Left colon (tissue), 2 donors: Measurements from ENCODE around the gene ERCC5. TPM values are rescaled to one million over a fixed set of nuclear protein-coding genes. Genes with fewer than 3 reads are reported as not detected.

ENCODE experiments used
- ATAC-seq: fragments of 200-7000 bp; cut with Tn5 transposase; one replicate; pipeline ENCODE4 v1.9.1; 2020; ENCODE audit warnings: mild to moderate bottlenecking, moderate library complexity
- DNase-seq, 2 donors: peaks; one replicate each; pipeline ENCODE4 v3.0.0-alpha.2; 2020
- intact Hi-C, 2 donors: fragments of 100-400 bp; cut with DNase I in 1 of 2; cut with micrococcal nuclease in 1 of 2; formaldehyde crosslinking; loops; one replicate each; pipeline versions ENCODE4 v1.11.2 to v1.14.0; 2022; cut with DNase I, micrococcal nuclease
- long read RNA-seq: library from polyadenylated mRNA; unstranded; transcript quantifications from one replicate; pipeline ENCODE4 v2.0.0, GENCODE V29; 2021
- total RNA-seq, 2 donors: library from RNA; stranded (reverse); fragmentation: NEBNext Ultra II Directional; extraction: Animal tissue kit (Norgen Biotek cat#: 25700); gene quantifications; one replicate each; pipeline ENCODE4 v1.2.1, GENCODE V29; 2021
- donor health status: DM: no; HTN: no; CAD: no.
- donor health status: DM: yes; HTN: yes; CAD: no.

The ERCC5 gene
- 10 to 100 TPM; 54.1 to 66.1 TPM for total RNA-seq
- long read RNA-seq, full-length matches to known transcripts = 27 of 56 reads
- long read RNA-seq, partial matches to known transcripts = 19 of 56 reads
- long read RNA-seq, other reads (novel, unspliced or antisense) = 10 of 56 reads

DNA sequence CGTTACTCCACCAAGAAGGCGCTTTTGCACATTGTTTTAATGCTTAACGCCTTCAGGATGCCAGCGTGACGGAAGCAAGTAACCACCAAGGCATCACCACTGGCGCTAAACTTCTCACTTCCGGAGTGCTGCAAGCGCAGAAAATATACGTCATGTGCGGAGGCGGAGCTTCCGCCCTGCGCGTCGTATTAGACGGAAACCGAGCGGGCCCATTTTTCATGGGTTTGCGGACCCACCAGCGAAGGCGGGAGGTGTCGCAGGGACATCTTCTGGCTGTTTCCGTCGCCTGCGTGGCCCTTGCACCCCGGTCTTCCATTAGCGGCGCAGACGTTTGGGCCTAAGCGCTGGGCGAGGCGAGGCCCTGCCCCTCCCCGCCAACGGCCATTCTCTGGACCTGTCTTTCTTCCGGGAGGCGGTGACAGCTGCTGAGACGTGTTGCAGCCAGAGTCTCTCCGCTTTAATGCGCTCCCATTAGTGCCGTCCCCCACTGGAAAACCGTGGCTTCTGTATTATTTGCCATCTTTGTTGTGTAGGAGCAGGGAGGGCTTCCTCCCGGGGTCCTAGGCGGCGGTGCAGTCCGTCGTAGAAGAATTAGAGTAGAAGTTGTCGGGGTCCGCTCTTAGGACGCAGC is at the start of gene ERCC5:
TSS of gene ERCC5 (plus strand) at position 403 of the 631 bp plus-strand sequence. CDS start 235 bp downstream, outside the sequence.
- ATAC-seq (peak; percentile 92), DNase-seq (peak; percentile 93 to 97)
- intact Hi-C loops = loop anchor here in 1 of 2 donors (5.0 kb wide), 1 partner anchor 263 kb away; no protein-coding TSS in a partner anchor

DNA sequence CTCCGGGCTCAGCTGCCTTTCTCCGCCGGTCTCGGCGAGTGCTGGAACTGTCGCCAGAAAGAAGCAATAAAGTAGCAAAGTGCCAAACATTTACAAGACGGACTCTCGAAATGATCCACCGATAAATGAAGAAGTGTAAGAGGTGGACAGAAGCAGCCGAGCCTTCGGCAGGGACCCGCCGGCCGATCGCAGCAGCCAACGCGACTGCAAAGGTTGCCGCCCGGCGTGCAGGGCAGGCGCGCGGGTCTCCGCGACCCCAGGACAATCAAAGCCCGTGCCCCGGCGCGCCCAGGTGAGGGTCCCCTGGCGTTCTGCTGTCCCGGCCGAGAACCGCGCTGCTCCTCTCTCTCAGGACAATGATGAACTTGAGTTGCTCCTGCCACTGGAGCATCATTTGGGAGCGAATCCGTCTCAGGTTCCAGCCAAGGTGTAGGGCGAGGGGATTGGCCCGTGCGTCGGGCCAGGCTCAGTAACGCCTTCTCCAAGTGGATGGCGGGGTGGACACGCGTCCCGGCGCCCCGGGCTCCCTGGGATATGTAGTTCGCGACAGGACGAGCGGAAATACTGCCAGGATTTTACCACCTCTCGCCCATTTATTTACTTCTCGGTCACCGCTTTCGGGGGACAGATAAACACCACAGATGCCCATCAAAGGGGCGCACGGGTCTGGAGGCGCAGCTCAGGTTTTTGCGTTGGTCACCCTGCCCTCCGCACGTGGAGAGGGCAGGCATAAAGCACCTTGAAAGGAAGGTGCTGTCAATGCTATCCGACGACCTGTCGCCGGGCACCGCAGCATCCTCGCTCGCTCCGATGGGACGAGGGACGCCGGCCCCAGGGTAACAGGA is 47.0 kb upstream of the ERCC5 start, which contains the start of the genes BIVM and POGLUT2:
TSS of gene BIVM (plus strand) at position 539 of the 845 bp plus-strand sequence. CDS start 8,149 bp downstream, outside the sequence.
TSS of gene POGLUT2 (minus strand) at position 396 of the 845 bp plus-strand sequence. CDS start at position 90, 306 bp downstream.
- intact Hi-C loops = no loop called here
- peak; percentile 89 to 93 for DNase-seq
- ATAC-seq = peak; percentile 92

DNA sequence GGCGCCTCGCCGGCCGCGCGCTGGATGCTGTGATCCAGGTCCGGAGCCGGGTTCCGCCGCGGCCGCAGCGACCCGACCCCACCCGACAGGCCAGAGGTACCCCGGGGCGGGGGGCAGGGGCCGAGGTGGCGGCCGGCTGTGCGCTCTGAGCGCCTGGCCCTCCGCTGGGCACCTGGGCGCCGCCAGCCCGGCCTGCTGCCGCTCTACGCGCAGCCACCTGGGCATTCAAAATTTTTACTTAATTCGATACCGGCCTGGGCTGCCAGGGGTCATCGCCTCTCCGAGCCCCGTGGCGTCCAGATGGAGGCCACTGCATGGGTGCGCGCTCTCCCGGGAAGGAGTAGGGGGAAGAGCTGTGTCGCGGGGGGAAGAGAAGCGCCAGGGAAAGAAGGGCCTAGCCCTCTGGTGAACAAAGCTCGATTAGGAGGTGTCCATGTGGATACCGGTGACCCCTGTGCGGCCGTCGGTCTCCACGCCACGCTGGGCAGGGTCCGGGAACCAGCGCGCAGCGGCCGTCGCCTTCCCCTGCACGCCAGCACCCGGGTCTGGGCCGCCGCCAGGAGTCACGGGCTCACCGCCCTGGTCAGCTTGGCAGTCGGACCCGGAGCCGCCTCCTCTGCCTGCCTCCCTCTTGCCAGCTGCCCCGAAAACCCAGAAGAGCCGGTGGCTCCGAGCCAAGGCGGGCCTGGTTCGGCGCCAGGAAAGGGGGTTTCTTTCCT is 46.2 kb upstream of the ERCC5 start:
- ATAC-seq = peak; percentile 26
- intact Hi-C loops = no loop called here
- peak; percentile 27 to 39 for DNase-seq

DNA sequence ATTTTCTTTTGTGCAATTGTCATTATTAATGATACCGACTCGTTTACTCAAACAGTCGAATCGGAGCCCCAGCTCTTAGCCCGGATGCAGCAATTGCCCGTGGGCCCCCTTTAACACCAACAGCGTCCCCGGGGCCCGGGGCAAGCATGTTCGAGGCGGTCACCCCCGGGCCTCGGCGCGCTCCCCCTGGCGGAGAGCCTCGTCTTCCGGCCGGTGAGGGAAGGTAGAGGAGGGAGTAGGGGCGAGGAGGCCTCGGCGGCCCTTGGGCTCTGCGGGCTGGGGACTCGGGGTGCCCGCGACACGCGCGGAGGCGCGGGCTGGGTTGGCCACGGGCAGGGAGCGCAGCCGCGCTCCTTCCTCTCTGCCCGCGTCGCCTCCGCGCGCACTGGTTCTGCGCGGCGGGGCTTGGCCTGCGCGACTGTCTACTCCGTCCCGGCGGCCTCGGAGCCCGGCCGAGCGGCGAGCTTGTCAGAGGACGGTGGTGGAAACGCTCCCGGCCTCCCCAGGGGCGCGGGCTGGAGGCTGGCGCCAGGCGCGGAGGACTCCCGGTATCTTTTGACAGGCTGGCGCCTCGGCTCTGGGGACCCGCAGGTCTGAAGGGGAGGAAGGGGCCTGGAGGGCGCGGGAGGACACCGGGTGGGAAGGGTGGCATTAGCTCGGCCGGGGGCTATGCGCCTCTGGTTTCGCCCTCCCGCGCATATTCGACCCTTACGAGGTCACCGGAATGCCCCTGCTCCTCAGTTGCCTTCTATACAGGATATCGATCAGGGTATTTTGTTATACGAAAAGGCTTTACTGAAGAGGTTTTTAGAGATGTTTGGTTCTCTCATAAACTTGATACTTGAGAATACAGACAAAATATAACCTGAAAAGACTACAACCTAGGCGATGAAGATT is 45.4 kb upstream of the ERCC5 start:
- DNase-seq = peak; percentile 79 to 90
- intact Hi-C loops = no loop called here
- peak; percentile 84 for ATAC-seq

DNA sequence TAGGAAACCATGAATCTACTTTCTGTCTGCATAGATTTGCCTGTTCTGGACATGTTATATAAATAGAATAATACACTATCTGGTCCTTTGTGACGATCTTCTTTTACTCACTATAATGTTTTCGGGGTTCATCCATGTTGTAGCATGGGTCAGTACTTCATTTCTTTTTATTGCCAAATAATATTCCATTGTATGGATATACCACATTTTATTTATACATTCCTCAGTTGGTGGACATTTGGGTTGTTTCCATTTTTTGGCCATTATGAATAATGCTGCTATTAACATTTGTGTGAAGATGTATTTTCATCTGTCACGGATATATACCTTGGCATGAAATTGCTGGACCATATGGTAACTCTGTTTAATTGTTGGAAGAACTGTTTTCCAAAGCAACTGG is 40.2 kb upstream of the ERCC5 start:
- DNase-seq (no peak), ATAC-seq (no peak)
- intact Hi-C loops = no loop called here

DNA sequence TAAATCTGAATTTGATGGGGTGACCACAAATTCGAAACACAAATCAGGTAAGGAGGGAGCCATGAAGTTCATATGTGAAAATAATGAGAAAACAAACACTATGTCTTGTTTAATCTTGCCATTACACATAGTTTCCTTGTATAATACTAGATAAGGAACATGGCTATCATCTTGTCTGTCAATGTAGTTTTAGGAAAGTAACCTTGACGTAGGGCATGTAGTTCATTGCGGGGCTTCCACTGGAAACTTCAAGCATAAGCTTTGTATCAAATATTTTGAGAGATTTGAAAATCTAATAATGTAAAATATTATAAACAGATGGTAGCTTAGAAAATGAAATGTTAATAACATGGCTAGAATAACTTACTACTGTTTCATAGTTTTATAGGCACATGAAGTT is 38.1 kb upstream of the ERCC5 start:
- ATAC-seq (no peak), DNase-seq (no peak)
- intact Hi-C loops = no loop called here

DNA sequence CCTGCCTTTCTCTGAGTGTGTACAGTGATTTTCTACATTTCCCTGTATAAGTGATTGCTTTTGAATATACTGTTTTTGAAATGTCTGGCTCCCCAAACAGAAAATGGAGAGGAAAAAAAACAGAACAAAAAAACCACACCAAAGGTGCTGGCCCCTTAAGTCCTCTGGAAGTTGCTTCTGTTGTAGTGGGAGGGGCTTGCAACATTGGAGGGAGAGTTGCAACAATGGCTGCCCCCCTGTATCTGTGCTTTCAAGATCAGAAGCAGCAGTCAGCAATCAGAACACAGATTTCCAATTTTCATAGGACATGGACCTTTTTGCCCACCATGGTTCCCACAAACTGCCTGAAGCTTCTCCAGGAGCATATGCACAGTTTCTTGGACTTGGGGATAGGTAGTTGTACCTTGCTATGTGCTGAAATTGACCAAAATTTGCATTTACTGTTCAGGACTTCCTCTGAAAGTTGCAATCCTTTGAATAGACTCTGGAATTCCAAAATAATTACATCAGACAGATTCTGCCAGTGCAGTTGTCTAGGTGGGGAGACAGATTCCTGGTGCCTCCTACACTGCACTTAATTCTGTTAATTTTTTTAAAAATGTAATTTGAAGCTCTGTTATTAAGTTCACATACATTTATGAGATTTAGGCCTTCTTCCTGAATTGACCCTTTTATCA is 33.1 kb upstream of the ERCC5 start:
- DNase-seq (no peak), ATAC-seq (no peak)
- intact Hi-C loops = no loop called here

DNA sequence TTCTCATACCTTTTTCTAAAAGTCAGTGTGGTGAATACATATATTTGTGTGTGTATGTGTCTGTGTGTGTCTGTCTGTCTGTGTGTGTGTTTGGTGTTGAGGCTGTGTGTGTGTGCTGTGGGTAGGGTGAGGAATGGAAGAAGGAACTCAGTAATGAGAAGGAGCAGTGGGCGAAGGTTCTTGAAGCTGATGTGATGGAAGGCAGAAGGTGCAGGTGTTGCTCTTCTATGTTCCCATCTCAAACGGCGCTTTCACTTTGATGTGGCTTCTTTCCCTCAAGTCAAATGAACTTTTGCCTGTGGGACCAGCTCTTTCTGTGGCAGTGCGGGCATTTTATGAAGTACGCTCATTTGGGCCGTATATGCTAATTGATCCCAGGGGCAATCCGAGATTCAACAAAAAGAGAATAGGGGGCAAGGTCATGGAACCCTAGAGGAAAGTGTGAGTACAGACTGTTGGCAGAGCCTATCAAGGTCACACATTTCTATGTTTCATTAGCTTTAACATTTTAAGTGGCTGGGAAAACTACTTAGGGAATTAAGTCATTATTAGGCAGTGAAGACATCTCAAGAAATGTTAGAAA is 31.7 kb upstream of the ERCC5 start:
- no peak for DNase-seq
- intact Hi-C loops = no loop called here
- ATAC-seq = no peak

DNA sequence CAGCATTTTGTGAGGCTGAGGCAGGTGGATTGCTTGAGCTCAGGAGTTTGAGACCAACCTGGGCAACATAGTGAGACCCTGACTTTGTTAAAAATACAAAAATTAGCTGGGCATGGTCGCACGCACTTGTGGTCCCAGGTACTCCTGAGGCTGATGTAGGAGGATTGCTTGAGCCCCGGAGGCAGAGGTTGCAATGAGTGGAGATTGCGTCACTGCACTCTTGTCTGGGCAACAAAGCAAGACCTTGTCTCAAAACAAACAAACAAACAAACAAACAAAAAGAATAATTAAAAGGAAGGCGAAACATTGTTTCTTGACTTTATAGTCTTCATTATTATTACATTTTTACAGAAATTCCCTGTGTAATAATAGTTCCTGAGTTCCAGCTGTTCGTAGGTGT is 31.0 kb upstream of the ERCC5 start:
- DNase-seq (no peak), ATAC-seq (no peak)
- intact Hi-C loops = no loop called here

DNA sequence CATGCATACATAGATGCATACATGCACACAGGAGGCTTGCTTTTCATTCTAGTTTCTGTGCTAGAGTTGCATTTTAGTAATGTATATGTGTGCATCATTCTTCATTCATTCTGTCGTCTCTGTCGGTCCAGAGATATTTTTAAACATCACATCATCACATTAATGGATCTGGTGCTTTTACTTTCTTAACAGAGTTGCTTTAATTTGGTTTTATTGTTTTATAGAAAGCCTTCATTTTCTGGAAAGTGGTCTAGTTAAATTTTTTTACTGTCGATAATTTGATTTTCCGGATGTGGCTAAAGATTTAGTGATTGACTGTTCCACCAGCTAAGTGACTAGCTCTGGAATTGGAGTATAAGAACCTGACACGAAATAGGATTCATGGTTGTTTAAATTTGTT is 30.0 kb upstream of the ERCC5 start:
- intact Hi-C loops = no loop called here
- DNase-seq (no peak), ATAC-seq (no peak)

DNA sequence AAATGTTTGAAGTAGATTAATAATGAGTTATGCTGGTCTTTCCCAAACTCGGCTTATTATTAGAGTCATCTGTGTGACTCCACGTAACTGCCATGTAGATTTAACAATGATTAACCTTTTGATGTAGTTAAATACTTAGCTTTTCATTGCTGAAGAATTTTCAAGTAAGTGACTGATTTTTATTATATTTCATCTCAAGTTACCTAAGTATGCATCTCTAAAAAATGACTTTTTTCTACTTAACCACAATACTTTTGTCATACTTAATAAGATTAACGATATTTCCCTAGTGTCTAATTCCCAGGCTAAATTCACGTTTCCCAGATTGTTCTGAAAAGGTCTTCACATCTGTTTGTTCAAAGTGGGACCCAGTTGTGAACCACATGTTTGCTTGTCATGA is 29.1 kb upstream of the ERCC5 start:
- intact Hi-C loops = no loop called here
- no peak for ATAC-seq
- DNase-seq = no peak

DNA sequence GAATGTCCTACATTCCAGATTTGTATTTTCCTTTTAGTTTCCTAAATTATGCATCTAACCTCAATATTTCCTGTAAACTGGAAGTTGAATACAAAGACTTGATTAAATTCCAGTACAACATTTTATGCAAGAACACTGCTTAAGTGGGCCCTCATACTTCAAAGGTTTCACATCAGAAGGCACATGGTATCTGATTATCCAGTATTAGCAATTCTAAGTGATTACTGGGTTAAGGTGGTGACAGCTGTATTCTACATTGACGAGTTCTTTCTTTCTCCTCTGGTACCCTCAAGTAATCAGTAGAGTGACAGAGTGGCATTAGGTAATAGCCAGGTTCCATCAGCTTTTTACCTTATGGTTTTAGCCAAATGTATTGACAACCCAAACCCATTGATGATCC is 28.6 kb upstream of the ERCC5 start:
- DNase-seq (no peak), ATAC-seq (no peak)
- intact Hi-C loops = no loop called here

DNA sequence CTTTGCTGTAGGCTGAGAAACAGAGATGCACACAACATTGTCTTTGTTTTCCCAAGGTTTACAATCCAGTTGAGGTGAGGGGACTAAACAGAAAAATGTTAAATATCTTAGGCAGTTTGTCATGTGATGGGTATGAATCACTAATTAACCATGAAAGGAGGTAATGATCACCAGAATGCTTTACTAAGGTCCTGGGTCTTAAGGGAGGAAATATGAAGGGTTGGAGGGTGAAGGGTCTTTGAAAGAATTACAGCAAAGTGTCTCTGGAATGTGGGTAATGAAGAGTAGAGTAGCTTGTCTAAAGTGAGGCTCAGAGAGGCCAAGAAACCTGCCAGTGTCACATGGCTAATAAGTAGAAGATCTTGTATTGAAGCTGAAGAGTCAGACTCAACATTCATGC is 27.9 kb upstream of the ERCC5 start:
- intact Hi-C loops = no loop called here
- DNase-seq (no peak), ATAC-seq (no peak)

DNA sequence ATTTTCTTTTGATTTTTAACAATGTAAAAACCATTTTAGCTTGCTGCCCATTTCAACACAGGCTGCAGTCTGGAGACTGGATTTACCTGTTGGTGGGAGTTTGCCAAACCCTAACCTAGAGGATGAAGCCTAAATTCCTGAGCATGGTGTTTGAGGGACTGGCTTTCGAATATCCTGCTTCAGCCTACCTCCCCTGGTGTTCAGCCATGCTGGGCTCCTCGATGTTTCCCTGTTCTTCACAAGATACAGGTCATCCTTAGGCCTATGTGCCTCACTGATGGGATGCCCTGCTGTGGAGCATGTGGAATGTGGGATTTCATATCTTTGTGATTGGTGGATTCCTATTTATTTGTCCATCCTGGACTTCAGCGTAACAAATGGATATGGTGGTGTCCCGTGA is 20.4 kb upstream of the ERCC5 start:
- no peak for ATAC-seq
- DNase-seq = no peak
- intact Hi-C loops = no loop called here

DNA sequence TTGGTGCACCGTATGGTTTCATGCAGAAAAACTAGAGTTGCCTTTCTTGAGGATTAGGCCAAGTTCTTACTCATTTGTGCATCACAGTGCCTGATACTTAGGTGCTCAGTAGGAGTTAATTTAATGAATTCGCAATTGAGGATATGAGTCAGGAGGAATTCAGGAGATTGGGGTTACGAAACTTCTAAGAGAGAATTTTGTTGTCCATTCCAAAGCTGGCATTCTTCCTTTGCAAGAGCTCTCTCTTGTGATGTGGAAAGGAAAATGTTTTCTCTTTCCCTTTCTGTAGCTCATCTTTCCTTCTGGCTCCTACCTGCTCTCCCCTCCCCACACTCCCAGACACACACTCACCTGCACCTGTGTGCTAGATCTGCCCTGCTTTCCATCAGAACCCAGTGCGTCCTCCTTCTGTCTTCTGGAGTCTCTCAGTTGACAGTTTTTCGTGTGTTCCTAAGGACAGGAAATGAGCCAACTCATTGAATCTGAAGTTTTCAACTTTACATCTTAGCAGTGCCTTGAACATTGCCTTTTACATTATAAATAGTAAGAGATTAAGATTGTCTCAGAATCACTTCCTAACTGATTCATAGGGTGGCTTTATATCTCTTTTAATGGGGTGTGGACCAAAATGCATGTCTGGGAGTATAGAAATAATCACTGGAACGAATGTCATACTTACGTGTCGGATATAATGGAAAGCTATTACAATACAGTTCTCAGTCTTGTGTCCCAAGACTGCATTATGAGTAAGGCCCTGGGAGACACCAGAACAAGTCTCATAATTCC is 19.7 kb upstream of the ERCC5 start:
- intact Hi-C loops = no loop called here
- DNase-seq = no peak
- ATAC-seq = no peak

DNA sequence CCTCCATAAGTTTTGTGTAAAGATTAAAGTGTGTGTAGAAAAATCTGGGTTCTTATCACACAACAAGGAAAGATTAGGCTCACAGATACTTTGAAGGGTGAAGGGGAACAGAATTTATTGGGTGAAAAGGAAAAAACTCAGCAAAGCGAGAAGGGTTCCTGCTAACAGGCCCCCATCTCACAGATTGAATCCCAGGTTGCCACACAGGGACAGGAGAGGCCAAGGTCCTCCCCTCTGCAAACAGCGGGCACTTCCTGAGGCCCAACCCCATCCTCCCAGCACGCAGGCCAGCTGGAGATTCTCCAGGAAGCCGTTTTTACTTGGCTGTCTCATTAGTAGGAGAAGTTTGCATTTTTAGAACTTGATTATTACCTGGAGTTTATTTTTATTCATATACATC is 15.2 kb upstream of the ERCC5 start:
- intact Hi-C loops = no loop called here
- DNase-seq (peak; percentile 68 to 71), ATAC-seq (peak; percentile 100)

DNA sequence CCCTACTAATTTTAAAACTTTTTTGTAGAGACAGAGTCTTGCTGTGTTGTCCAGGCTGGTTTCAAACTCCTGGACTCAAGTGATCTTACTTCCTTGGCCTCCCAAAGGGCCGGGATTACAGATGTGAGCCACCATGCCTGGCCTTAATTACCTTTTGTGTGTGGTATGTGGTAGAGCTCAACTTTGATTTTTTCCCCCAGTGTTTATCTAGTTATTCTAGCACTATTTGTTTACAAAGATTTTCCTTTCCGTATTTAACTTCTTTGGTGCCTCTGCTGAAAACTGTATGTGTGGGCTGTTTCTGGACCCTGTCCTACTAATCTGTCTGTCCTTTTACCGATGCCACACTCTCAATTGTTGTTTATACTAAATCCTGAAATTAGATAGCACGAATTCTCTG is 9.4 kb upstream of the ERCC5 start:
- ATAC-seq (no peak), DNase-seq (no peak)
- intact Hi-C loops = no loop called here
